GM04503 (cell line): ENCODE results near the gene SLN.
"Not testable (repeated sequence)": the region's sequence is repeated elsewhere in the genome, so short reads cannot be mapped to it uniquely, and the experiment has no call there.

Source experiments
- DNase-seq: peaks from one replicate; pipeline ENCODE4 v3.0.0-alpha.2; 2012; ENCODE audit warnings: low read depth

Gene SLN

DNA sequence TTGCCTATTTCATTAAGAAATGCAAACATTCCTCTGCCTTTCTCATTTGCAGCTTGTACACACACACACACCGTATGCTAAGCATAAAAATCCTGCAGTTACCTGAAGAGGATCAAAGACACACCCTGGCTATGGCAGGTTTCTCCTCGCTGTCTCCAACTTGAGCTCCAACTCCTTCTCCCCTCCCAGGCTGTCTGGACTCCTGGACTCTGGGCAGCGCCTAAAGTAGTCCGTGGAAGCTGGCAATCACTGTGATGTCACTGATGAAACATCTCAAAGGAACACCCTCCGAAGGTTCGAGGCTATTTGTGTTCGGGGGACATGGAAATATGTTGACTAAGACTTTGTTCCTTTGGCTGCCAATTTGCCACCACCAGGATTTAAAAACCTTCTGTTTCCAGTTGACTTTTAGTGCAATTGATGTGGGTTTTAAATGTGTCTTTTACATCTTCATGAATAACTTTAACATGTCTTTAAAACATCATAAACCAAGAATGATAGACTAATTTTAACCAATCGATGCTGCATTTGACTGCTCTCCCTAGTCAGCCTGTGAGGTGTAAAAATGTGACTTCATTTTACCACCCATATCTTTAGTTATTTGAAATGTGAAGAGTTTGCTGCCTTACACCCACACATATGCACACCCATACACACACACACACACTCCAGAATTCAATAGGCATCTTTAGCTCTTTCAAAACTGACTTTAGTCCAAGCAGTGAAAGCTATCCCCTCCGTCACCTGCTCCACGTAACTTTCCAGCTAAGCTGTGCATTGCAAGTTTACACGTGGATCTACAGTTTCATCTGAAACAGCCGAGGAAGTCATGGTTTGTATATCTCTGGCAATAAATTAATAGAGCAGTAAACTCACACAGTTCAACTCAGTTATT is at the start of gene SLN:
SLN (minus strand) TSS at position 196 of the 895 bp plus-strand sequence.
- DNase-seq: no peak

DNA sequence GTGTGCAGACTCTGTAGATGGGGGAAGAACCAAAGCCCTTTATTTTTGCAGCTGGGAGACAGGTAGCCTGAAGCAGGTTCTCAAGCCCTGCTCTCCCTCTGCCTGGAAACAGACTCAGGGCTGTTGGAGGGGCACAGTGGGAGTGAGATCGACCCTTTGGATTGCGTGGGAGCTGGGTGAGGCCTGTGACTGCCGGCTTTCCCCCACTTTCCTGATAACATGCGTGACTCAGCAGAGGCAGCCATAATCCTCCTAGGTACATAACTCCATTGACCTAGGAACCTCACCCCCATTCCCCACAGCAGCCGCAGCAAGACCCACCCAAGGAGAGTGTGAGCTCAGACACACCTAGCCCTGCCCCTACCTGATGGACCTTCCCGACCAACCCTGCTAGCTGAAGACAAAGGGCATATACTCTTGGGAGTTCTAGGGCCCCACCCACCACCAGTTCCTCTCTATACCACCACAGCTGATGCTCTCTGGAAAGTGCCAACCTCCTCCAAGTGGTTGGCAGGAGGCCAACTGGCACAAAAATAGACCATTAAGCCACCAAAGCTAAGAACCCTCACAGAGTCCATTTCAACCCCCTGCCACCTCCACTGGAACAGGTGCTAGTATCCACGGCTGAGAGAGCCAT is 47.0 kb upstream of the SLN start:
- not testable (repeated sequence) for DNase-seq

GRCh38 chr11:107757661-107758060 is 45.8 kb upstream of the SLN start:
- DNase-seq: no peak

GRCh38 chr11:107756553-107756952 is 44.7 kb upstream of the SLN start:
- no peak for DNase-seq

DNA sequence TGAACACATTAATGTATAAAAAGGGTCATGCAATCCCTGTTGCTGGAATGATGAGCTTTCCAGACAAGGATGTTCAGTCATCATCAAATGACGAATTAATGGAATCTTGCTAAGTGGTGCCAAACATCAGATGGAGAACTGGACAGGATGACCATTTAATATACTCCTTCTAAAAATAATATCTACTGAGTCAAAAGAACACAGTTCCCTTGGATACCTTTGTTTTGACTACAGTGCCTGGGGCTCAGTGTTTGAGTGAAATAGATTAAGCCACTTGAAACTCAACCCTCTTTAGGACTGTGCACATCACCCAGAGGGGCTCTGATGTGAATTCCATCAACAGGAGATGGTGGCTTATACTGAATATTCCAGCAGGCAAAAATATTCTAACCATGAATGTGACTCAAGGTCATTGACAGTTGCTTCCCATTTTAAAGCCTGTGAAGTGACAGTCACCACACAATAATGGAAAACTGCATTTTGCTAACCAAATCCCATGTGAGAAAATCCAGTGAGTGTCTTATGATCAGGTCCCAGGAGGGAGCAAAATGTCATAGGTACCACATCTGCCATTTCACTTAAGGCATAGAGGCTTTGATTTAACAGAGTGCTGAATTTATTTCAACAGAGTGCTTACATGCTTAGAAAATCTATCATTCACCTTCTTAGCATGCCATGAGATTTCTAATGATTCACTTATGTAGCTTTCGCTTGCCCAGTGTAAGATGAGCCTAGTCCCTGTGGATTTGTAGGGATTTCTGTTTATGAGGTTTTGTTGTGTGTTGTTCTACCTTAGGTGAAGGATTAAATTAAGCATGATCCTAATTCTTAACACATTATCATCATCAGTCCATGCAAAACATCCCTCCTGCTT is 41.3 kb upstream of the SLN start:
- DNase-seq: no peak

- DNase-seq: no peak
Measured at GRCh38 chr11:107752508-107752907, 40.7 kb upstream of the SLN start.

DNA sequence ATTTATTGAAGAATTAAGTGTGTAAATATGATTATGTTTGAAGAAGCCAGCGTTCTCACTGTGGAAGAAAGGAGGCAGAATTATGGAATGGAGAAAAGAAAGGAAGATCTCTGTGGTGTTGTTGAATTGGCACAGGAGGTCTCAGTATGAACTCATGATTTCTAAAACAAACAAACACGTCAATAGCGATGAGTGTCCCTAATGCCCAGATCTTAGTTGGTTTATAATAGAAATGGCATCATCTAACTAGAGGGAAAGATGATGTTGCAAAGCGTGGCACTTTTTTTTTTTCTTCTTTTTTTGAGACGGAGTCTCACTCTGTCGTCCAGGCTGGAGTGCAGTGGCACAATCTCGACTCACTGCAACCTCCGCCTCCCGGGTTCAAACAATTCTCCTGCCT is 39.2 kb upstream of the SLN start:
- no peak for DNase-seq

DNA sequence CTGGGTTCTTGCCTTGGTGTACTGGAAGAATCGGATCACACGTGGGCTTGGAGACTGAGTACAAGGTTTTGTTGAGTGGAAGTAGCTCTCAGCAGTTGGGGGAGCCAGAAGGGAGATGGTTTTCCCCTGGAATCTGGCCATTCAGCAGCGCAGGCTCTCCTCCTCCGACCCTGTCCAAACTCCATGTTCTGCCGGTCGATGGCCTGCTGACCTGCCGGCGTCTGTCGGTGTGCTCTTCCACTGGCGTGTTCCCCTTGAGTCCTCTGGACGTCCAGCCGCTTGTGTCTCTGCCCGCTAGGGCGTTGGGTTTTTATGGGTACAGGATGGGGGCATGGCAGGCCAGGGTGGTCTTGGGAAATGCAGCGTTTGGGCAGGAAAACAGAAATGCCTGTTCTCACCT is 38.5 kb upstream of the SLN start:
- DNase-seq: no peak

GRCh38 chr11:107747622-107748021 is 35.8 kb upstream of the SLN start:
- no peak for DNase-seq

DNA sequence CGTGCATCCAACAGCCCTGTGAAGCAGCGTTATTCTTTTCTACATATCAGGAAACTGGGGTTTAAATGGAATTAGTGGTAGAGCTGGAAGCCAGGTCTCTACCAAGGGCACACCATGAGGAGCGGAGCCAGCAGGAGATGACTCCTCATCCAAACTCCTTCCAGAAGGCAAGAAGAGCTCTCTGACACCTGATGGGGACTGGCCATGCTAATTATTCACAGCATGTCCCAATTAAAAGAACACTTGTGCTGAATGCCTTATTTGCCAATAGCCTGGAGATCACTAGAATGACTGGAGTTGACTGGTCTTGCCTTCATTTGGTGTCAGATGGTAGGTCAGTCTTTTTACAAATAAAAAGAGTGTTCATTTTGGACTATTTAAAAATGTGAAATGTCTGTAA is 32.9 kb upstream of the SLN start:
- DNase-seq: no peak

DNA sequence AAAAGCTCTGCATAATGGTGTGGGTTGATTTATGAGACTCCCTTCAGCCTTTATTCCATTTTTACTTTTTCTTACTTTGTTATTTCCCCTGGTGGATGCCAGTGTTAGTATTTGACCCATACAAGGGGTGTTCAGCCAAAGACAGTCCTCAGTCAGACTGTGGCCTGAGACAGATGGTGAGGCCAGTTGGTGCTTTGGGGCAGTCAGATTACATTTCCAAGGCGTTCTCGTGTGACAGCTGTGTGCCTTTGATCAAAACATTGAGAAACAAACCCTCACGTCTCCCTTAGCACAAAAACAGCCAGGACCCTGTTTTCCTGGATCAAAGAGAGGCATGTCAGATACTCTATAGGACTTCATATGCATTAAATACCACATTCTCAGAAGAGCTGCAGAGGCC is 31.3 kb upstream of the SLN start:
- no peak for DNase-seq

DNA sequence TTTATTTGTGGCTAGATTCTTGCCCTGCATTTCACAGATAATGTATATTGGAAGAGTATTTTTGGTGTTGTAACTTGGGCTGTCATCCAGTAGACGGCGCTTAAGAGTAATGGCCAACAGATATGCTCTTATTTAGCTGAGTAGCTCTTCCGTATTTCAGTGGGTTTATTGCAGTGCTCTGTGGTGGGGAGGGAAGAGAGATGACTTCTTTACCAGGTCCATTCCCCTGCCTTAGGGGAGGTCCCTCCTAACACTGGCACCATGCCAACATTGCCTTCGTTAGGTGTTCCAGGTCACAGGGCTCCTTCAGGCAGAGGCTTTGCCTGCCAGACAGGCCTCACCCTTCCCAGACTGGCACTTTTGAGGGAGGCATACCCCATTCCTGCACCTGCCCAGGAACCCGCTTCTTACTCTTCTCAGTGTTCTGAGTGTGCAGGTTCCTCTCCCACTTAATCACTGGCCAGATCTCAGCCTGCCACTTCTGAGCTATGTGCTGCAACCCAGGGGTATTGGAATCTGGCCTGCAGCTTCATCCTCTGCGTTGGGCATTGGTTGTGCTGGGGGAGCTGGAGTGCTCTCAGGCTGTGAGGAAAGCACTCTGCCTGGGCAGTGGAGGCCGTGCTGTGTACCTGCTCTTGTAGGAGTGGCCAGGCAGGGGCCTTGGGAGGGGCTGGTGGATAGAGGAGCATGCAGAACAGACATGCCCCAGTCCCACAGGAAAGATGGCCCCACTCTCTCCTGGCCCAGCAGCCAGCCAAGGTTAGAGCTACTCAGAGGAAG is 29.4 kb upstream of the SLN start:
- no peak for DNase-seq

DNA sequence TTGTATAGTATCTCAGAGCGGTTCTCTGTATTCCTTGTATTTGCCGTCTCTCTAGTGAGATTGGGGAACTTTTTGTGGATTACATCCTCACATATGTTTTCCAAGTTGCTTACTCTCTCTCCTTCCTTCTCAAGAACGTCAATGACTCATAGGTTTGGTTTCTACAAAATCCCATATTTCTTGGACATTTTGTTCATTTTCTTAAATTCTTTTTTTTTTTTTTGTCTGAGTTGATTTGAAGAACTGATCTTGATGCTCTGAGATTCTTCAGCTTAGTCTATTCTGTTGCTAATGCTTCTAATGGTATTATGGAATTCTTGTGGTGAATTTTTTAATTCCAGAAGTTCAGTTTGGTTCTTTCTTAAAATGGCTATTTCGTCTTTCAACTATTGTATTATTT is 28.4 kb upstream of the SLN start:
- no peak for DNase-seq

DNA sequence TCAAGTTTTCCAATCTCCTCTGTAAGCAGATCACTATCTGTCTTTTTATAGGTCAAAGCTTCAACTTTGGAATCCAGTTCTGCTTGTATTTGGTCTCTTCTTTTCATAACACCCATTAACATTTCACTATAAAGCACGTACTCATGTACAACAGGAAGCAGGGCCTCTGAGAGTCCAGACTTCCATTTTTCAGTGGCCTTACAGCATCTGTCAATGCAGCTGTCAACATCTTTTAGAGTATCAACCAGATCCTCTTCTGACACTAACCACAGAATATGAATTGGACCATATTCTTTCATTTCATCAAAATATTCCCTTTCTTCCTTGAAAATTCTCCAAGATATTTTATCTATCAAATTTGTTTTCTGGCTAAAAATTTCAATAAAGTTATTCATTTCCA is 24.7 kb upstream of the SLN start:
- DNase-seq: no peak

GRCh38 chr11:107733518-107733917 is 21.7 kb upstream of the SLN start:
- peak; percentile 36 for DNase-seq

DNA sequence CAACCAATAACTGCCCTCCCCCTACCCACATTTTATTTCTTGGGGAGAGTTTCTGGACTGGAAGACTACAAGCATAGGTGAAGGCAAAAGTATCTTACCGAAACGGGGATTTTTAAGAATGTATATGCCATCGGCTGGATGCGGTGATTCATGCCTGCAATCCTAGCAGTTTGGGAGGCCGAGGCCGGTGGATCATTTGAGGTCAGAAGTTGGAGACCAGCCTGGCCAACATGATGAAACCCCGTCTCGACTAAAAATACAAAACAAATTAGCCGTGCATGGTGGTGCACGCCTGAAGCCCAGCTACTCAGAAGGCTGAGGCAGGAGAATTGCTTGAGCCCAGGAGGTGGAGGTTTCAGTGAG is 20.8 kb upstream of the SLN start:
- DNase-seq: no peak

- DNase-seq: no peak
Measured at GRCh38 chr11:107731941-107732688, 20.3 kb upstream of the SLN start.

- no peak for DNase-seq
Measured at GRCh38 chr11:107722662-107723061, 10.8 kb upstream of the SLN start.

GRCh38 chr11:107721207-107721606 is 9.4 kb upstream of the SLN start:
- no peak for DNase-seq

DNA sequence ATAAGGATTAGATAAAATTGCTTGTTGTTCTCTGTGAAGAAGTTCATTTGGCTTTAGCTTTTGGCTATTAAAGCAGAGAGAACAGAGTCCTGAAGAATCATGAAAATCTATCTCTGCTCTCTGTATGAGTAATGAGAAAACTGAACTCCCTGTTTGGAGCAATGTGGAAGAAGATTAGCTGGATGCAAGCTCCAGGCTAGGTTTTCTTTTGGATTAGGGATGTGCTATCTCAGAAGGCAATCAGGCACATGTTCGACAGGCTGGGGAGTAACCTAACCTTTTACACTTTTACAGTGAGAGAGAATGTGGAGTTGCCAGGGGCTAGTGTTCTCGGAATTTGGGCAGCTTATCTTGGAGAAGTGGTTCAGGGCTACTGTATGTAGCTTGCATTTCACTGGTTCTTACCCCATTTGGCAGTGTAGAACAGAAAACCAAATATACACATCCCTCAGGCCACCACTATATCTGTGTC is 8.5 kb upstream of the SLN start:
- no peak for DNase-seq
